ENCODE data around the gene CRYBG1.
A peak's percentile ranks its signal among the peaks of the same experiment; 100 is the strongest.

The CRYBG1 gene

GRCh38 chr6:106525107-106525881 lies 164.8 kb downstream of the CRYBG1 start:
- no peak for DNase-seq (ENCODE audit: low read depth in 2 of 2)

- DNase-seq (ENCODE audit: low read depth in 2 of 2) = no peak
These were observed 165.4 kb downstream of the CRYBG1 start for GRCh38 chr6:106525882-106526275.

- DNase-seq (ENCODE audit: low read depth in 2 of 2) = no peak
These were observed 166.6 kb downstream of the CRYBG1 start for GRCh38 chr6:106527117-106527516.

- no peak for DNase-seq (ENCODE audit: low read depth in 2 of 2)
These were observed 167.5 kb downstream of the CRYBG1 start for GRCh38 chr6:106527979-106528378.

GRCh38 chr6:106528521-106528920 lies 168.0 kb downstream of the CRYBG1 start:
- DNase-seq (ENCODE audit: low read depth in 2 of 2) = no peak

GRCh38 chr6:106529438-106529837 lies 168.9 kb downstream of the CRYBG1 start:
- DNase-seq (ENCODE audit: low read depth in 2 of 2) = no peak

DNA sequence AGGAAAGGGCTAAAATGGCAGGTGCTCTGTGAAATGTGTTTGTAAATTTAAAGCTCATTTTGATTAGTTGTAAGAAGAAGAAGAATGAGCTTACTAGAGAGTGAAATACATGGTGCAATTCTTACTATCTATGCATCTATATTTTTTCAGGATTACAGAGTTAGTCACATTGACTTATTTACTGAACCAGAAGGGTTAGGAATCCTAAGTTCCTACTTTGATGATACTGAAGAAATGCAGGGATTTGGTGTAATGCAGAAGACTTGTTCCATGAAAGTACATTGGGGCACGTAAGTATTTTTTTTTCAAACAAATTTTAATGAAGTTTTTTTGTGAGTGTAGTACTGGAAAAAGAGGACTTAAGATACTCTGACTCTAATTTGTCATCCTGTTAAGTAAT lies 169.5 kb downstream of the CRYBG1 start:
- no peak for DNase-seq (ENCODE audit: low read depth in 2 of 2)

- DNase-seq (ENCODE audit: low read depth in 2 of 2) = no peak
These were observed 170.0 kb downstream of the CRYBG1 start for GRCh38 chr6:106530502-106530901.

DNA sequence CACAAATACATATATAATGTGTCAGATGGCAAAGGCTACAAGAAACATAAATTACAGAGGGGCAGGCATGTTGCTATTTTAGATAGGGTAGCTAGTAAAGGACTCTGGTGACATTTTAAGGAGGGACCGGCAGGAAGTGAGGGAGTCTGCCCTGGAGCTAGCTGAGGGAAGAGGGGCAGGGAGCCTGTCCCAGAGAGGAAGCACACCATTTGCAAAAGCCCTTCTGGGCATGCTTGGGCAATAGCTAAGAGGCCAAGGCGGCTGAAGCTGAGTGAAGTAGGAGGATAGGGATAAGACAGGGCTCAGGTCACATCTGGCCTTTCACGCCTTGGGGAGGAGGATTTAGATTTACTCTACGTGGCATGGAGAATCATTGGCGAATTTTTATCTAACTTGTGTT lies 172.5 kb downstream of the CRYBG1 start:
- DNase-seq (ENCODE audit: low read depth in 2 of 2) = no peak

DNA sequence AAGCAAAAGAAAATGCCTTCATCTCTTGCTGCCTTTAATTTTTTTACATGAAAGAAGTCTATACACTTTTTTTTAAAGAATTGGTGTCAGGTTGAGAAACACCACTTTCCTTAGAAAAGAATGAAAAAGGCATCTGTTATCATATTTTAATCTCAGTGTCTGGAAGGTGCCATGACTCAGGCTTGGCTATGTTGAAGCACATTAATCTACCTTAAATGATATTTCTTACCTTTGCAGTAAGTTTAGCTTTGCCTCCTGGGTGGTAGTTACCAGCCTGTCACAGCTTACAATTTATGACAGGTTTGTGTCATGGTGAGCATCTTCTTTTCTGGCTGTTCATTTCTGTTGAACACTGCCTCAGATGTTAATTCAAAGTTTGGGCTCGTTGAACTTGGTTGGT lies 173.5 kb downstream of the CRYBG1 start:
- DNase-seq (ENCODE audit: low read depth in 2 of 2) = no peak

- DNase-seq (ENCODE audit: low read depth in 2 of 2) = peak in 1 of 2 donors; percentile 44
These were observed 174.1 kb downstream of the CRYBG1 start for GRCh38 chr6:106534564-106534982.

DNA sequence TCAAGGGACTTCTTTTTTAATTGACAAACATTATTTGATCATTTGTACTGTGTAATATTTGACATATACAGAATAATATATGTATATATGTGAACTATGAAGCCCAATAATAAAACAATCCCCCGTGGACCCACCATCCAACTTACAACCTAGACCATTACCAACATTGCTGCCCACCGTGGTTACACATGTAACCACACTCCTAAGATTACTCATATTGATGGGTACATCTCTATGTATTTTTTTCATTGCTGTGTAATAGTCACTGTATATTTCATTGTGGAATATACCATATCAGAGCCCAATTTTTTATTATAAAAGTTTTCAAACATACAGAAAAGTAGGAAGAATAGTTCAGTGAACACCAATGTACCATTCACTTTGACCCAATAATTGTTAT lies 174.5 kb downstream of the CRYBG1 start:
- DNase-seq (ENCODE audit: low read depth in 2 of 2) = no peak

GRCh38 chr6:106536357-106536756 lies 175.8 kb downstream of the CRYBG1 start:
- DNase-seq (ENCODE audit: low read depth in 2 of 2) = no peak

DNA sequence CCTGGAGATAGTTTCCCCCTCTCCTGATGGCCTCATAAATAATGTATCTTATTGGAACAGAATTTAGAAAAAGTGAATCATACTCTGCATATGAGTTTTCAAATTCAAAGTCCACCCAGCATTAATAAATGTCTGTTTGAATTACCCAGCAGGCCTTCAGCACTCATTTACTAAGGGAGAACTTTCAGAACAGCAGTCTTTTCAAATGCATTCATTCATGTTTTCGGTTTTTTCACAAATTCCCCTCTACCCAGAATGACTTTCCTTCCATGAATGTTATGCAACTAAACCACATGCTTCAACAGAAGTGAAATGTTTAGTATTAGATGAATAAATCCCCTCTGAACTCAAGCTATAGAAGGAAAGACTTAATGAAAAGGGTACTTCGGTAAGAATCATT lies 176.3 kb downstream of the CRYBG1 start:
- no peak for DNase-seq (ENCODE audit: low read depth in 2 of 2)

DNA sequence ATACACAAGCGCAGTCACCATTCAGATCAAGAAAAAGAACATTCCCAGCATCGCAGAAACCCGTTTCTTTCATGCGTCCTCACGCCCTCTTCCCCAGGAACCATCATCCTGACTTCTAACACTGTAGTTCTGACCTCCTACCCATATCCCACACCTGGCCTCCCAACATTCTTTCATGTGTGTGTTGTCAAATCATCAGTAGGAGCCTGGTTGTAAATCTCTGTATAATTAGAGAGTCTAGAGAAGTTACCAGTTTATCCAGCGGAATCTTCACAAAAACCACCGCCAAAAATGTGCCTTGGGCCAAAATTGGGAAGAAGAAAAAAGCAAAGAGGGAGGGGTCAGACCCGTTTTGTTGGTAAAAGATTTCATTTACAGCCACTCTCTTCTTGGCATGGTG lies 177.1 kb downstream of the CRYBG1 start:
- DNase-seq (ENCODE audit: low read depth in 2 of 2) = no peak

- no peak for DNase-seq (ENCODE audit: low read depth in 2 of 2)
These were observed 177.6 kb downstream of the CRYBG1 start for GRCh38 chr6:106538145-106538544.

GRCh38 chr6:106539936-106540335 lies 179.4 kb downstream of the CRYBG1 start:
- DNase-seq (ENCODE audit: low read depth in 2 of 2) = no peak

DNA sequence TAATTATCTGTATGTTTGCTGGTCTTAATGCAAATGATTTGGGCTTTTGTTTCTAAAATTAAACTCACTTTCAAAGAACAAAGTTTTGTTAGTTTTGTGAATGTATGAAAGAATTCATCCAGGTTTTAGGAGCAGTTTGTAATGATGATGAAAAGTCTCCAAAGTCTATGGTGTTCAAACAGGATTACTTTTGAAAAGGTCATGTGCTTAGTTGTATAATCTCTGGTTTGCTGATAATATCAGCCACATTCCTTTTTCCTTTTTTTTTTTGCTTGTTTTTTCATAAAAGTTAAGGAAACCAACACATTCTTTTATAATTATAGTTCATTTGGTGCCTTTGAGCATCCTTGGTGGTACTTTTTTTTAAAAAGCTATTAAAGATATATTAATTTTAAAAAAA lies 179.9 kb downstream of the CRYBG1 start:
- DNase-seq (ENCODE audit: low read depth in 2 of 2) = no peak

GRCh38 chr6:106540907-106541306 lies 180.4 kb downstream of the CRYBG1 start:
- DNase-seq (ENCODE audit: low read depth in 2 of 2) = no peak

DNA sequence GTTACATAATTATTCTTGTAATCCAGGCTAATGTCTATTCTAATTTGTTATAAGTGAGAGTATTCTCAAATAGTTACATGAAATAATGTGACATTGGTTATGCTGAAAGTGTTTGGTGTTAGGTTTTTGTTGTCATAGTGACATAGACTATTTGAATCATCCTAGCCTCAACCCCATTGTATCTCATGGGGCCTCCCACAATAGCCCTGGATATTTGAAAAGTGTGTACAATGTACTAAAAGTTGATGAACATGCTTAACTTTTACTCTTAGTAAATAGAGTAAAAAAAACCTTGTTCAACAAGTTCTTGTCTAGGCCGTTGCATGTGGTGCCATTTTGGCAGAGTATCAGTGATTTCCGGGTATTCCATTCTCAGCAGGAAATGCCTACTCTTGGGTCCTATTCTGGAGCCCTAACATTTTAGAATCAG lies 185.8 kb downstream of the CRYBG1 start:
- no peak for DNase-seq (ENCODE audit: low read depth in 2 of 2)

DNA sequence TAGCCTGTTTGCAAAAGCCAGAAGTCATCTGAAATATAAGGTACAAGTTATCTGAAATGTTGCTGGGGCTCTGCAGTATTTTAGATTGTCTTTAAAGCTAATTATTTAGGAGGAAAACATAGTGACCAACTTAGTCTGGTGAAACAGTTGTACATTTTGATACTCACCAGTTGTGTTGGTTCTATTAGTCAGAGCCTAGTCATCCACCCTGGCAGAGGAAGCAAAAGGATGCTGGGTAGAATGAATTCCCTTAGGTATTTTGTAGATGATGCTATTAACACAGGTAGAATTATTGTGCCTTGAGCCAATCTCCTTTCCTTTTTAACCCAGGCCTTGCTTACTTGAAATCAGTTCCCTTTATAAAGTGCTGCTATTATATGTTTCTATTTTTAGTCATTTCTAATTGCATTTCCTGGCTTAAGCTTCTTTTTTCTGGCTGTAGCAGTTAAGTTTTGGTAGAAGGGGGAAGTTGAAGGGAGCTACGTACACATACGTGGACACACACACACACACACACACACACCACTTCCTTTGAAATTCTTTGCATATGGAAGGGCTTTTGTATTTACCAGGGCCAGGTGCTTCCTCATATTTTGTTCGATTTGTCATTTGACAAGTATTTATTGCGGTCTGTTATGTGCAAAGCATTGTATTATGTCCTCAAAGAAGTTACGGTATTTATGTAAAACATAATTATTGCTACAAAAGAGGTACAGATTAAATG lies 186.3 kb downstream of the CRYBG1 start:
- no peak for DNase-seq (ENCODE audit: low read depth in 2 of 2)

DNA sequence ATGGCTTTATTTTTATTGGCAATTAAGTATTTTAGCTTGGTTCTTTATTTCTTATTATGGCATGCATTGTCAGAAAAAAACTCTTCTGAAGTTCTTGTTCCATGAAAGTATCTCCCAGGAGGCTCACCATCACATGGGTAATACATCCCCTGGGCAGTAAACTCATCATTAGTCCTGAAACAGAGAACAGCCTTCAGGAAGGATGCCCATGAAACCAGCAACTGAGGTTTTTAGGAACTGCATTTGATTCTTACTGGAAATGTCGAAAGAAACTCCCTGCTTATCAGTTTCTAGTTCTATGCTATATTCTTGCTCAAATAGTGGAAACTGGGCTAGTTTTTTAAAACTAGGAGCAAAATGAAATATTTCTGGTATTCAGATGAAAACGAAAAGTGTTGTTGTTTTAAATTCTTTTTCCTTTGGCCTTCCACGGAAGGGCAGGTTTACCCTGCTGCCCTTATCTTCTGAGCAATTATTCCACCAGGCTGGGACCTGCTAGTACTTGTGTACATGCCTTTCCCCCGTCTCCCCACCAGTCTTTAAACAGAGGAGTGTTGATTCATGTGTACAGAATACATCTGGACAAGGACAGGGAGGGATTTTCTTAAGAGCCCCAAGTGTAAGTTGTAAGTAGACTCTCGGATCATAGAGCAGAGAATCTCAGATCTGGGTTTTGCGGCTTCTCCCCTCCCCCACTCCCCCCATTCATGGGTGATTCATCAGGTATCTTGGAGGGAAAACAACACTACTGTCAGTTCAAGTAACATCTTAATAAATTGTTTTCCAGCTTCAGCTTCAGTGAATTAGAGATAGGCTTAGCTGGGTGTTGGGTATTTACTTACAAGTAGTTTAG lies 187.3 kb downstream of the CRYBG1 start:
- peak in 1 of 2 donors; percentile 26 for DNase-seq (ENCODE audit: low read depth in 2 of 2)
